Fibroblast of lung (primary cell): ENCODE measurements around the gene WDR27. TPM values are rescaled to one million over a fixed set of nuclear protein-coding genes. Genes with fewer than 3 reads are reported as not detected.

Source experiments
- DNase-seq, 2 donors: peaks; one replicate each; pipeline versions ENCODE4 v3.0.0 to v3.0.0-alpha.2; 2010; ENCODE audit warnings: low read depth in 2 of 2
- H2AFZ ChIP-seq: 2 replicates; pipeline ENCODE4 v1.5.1; 2012; ENCODE audit warnings: low read length, control low read depth, inconsistent platforms
- H3K27ac ChIP-seq: 2 replicates; pipeline ENCODE4 v1.5.1; 2011; ENCODE audit warnings: low read length, control low read depth; ENCODE audit not compliant: insufficient read depth
- H3K27me3 ChIP-seq: 2 replicates; pipeline ENCODE4 v1.5.1; 2011; ENCODE audit warnings: mild to moderate bottlenecking, low read length; ENCODE audit not compliant: control insufficient read depth, insufficient read depth
- H3K36me3 ChIP-seq: 2 replicates; pipeline ENCODE4 v1.5.1; 2011; ENCODE audit warnings: low read length; ENCODE audit not compliant: control insufficient read depth, insufficient read depth
- H3K4me1 ChIP-seq: 2 replicates; pipeline ENCODE4 v1.5.1; 2011; ENCODE audit warnings: low read length; ENCODE audit not compliant: control insufficient read depth, insufficient read depth; ENCODE audit errors: extremely low read depth
- H3K4me2 ChIP-seq: 2 replicates; pipeline ENCODE4 v1.5.1; 2011; ENCODE audit warnings: low read length, control low read depth; ENCODE audit not compliant: insufficient read depth; ENCODE audit errors: extremely low read depth
- H3K4me3 ChIP-seq, 4 experiments: fragments of 200-600 bp in 1 of 4; sonication (generic) in 1 of 4; replicated peaks in 1 of 4; 2 replicates each; pipeline ENCODE4 v1.5.1; 2011 to 2016; ENCODE audit warnings: low read length in 4 of 4, low read depth in 3 of 4, mild to moderate bottlenecking in 3 of 4, control low read depth in 2 of 4, inconsistent platforms in 1 of 4, mixed read lengths in 1 of 4; ENCODE audit not compliant: insufficient read depth in 1 of 4; ENCODE audit errors: control extremely low read depth in 1 of 4
- H3K79me2 ChIP-seq: 2 replicates; pipeline ENCODE4 v1.5.1; 2012; ENCODE audit warnings: mild to moderate bottlenecking, low read length, inconsistent platforms; ENCODE audit not compliant: control insufficient read depth, insufficient read depth
- H3K9ac ChIP-seq: 2 replicates; pipeline ENCODE4 v1.5.1; 2011; ENCODE audit warnings: mild to moderate bottlenecking, low read length, control low read depth; ENCODE audit not compliant: insufficient read depth
- H3K9me3 ChIP-seq: 2 replicates; pipeline ENCODE4 v1.5.1; 2012; ENCODE audit warnings: low read depth, low read length; ENCODE audit not compliant: control insufficient read depth, insufficient read depth
- H4K20me1 ChIP-seq: 2 replicates; pipeline ENCODE4 v1.5.1; 2011; ENCODE audit warnings: low read length; ENCODE audit not compliant: control insufficient read depth, insufficient read depth; ENCODE audit errors: extremely low read depth
- EZH2 ChIP-seq: IDR thresholded peaks from 2 replicates; pipeline ENCODE4 v1.5.1; 2012; ENCODE audit warnings: low read length, control low read depth, mild to moderate bottlenecking; ENCODE audit errors: missing control alignments
- polyA plus RNA-seq, 2 donors: library from polyadenylated mRNA; depleted of rRNA in 1 of 2; stranded (reverse) in 1 of 2; unstranded in 1 of 2; fragments of >200 nt; gene quantifications; 2 replicates each; pipeline ENCODE4 v1.2.1, GENCODE V29; 2011 to 2012; ENCODE audit warnings: missing spikeins in 1 of 2
- total RNA-seq: library from RNA; depleted of rRNA; stranded (reverse); fragments of >200 nt; gene quantifications from 2 replicates; pipeline ENCODE4 v1.2.1, GENCODE V29; 2014
- TF ChIP-seq, protein P1 (sequence below), 2 donors: IDR thresholded peaks in 1 of 2; conservative IDR thresholded peaks in 1 of 2; 1 replicate in 1 of 2; 2 replicates in 1 of 2; pipeline ENCODE4 v1.5.1; 2011 to 2012; ENCODE audit warnings: low read length in 2 of 2, control low read depth in 1 of 2, inconsistent platforms in 1 of 2, low read depth in 1 of 2, mild to moderate bottlenecking in 1 of 2

The WDR27 gene
- total and polyA plus RNA-seq, 2 donors (not counting 1 experiment from before 2014, with no cell fraction given), result 8.8 to 23.3 TPM

DNA sequence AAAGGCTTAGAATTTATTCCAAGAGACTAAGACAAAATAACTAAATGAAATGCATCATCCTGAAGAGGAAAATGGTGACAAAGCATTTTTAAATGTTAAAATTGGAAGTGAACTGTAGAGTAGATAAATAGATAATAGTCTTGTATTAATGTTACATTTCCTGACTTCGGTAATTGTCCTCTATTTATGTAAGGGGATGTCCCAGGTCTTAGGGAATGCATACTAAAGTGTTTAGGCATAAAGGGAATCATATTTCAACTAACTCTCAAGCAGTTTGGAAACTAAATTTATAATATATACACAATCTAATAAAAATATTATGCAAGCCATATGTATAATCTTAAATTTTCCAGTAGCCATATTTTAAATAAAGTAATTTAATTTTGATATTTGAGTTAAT is 159.3 kb downstream of the WDR27 start:
- Histone ChIP-seq H3K27ac (no peak overlapping the region), H3K9ac (no peak overlapping the region), H4K20me1 (no peaks in the 10 kb centered on the region), H3K9me3 (no peaks in the 10 kb centered on the region), H3K4me1 (peaks cover under 1% of the 10 kb centered on the region), H3K4me3 (no peak overlapping the region), H3K36me3 (no peaks in the 10 kb centered on the region), H3K4me2 (no peak overlapping the region), H2AFZ (no peak overlapping the region), H3K79me2 (no peaks in the 10 kb centered on the region), H3K27me3 (no peaks in the 10 kb centered on the region)
- DNase-seq, result peak in 1 of 2 donors; percentile 35
- no peak for TF ChIP-seq EZH2
- TF ChIP-seq, protein P1, sequence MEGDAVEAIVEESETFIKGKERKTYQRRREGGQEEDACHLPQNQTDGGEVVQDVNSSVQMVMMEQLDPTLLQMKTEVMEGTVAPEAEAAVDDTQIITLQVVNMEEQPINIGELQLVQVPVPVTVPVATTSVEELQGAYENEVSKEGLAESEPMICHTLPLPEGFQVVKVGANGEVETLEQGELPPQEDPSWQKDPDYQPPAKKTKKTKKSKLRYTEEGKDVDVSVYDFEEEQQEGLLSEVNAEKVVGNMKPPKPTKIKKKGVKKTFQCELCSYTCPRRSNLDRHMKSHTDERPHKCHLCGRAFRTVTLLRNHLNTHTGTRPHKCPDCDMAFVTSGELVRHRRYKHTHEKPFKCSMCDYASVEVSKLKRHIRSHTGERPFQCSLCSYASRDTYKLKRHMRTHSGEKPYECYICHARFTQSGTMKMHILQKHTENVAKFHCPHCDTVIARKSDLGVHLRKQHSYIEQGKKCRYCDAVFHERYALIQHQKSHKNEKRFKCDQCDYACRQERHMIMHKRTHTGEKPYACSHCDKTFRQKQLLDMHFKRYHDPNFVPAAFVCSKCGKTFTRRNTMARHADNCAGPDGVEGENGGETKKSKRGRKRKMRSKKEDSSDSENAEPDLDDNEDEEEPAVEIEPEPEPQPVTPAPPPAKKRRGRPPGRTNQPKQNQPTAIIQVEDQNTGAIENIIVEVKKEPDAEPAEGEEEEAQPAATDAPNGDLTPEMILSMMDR (conservative IDR thresholded peaks at IDR 0.05 in 1 of 2, IDR thresholded peaks at IDR 0.05 in 1 of 2; ENCODE audit: low read depth in 1 of 2, low read length in 2 of 2), result no peak

GRCh38 chr6:169539176-169539897 is 162.5 kb downstream of the WDR27 start:
- H3K27ac ChIP-seq, result peak overlapping the region; percentile 7
- H4K20me1 ChIP-seq, result no peaks in the 10 kb centered on the region
- H3K4me3 ChIP-seq, result no peak overlapping the region
- H3K36me3 ChIP-seq, result no peaks in the 10 kb centered on the region
- peak; percentile 34 to 64 for DNase-seq
- peaks cover 2% of the 10 kb centered on the region for H3K4me1 ChIP-seq
- TF ChIP-seq, protein P1 (conservative IDR thresholded peaks at IDR 0.05 in 1 of 2, IDR thresholded peaks at IDR 0.05 in 1 of 2; ENCODE audit: low read depth in 1 of 2, low read length in 2 of 2), result no peak
- H3K9ac ChIP-seq, result no peak overlapping the region
- no peaks in the 10 kb centered on the region for H3K79me2 ChIP-seq
- H3K4me2 ChIP-seq, result no peak overlapping the region
- H3K9me3 ChIP-seq, result no peaks in the 10 kb centered on the region
- H3K27me3 ChIP-seq, result no peaks in the 10 kb centered on the region
- H2AFZ ChIP-seq, result peak overlapping the region; percentile 21

- Histone ChIP-seq H3K27ac (no peak overlapping the region), H3K9ac (no peak overlapping the region), H3K79me2 (no peaks in the 10 kb centered on the region), H3K4me2 (no peak overlapping the region), H3K4me1 (peaks cover 2% of the 10 kb centered on the region), H3K4me3 (no peak overlapping the region), H3K9me3 (peaks cover 2% of the 10 kb centered on the region), H2AFZ (no peak overlapping the region), H3K27me3 (no peaks in the 10 kb centered on the region), H4K20me1 (no peaks in the 10 kb centered on the region), H3K36me3 (no peaks in the 10 kb centered on the region)
- TF ChIP-seq, protein P1 (conservative IDR thresholded peaks at IDR 0.05 in 1 of 2, IDR thresholded peaks at IDR 0.05 in 1 of 2; ENCODE audit: low read depth in 1 of 2, low read length in 2 of 2), result no peak
- TF ChIP-seq EZH2, result no peak
- DNase-seq, result peak; percentile 80 to 91
Observed at GRCh38 chr6:169536446-169537170, 165.2 kb downstream of the WDR27 start.
